Limb (tissue), 2 donors: ENCODE measurements around the gene IL17B.
A peak's percentile ranks its signal among the peaks of the same experiment; 100 is the strongest.

Experiments
- DNase-seq, 2 donors: peaks; one replicate each; pipeline ENCODE4 v3.0.0-alpha.2; 2016; ENCODE audit errors: extremely low spot score in 2 of 2

Gene IL17B

GRCh38 chr5:149360272-149360671, 18.8 kb downstream of the IL17B start:
- DNase-seq = no peak

DNA sequence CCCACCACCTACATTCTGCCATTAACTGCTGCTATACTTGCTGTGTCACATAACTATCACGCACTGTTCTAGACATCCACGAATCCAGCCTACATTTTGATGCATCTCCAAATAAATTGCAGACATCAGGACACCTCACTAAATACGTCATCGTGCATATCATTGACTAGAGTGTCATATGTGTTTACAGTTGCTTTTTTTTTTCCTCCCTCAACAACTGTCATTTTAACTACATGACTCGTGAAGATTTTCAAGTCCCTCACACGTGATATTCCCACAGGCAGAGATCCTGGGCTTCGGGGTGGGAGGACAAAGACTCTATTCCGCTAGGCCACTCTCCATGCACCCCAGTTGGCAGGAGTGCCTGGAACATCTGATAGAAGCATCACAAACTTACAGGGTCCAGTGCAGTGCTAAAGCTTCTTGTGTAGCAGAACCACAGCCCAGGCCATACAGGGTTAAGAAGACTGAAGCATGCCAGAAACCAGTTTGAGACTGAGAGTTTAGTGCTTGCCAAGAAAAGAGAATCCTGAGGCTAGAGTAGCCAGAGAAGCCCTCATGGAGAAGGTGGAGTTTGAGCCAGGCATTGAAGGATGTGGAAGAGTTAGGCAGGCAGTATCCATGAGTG, 20.1 kb downstream of the IL17B start:
- DNase-seq = no peak

- no peak for DNase-seq
Observed at GRCh38 chr5:149358294-149358651, 20.8 kb downstream of the IL17B start.

DNA sequence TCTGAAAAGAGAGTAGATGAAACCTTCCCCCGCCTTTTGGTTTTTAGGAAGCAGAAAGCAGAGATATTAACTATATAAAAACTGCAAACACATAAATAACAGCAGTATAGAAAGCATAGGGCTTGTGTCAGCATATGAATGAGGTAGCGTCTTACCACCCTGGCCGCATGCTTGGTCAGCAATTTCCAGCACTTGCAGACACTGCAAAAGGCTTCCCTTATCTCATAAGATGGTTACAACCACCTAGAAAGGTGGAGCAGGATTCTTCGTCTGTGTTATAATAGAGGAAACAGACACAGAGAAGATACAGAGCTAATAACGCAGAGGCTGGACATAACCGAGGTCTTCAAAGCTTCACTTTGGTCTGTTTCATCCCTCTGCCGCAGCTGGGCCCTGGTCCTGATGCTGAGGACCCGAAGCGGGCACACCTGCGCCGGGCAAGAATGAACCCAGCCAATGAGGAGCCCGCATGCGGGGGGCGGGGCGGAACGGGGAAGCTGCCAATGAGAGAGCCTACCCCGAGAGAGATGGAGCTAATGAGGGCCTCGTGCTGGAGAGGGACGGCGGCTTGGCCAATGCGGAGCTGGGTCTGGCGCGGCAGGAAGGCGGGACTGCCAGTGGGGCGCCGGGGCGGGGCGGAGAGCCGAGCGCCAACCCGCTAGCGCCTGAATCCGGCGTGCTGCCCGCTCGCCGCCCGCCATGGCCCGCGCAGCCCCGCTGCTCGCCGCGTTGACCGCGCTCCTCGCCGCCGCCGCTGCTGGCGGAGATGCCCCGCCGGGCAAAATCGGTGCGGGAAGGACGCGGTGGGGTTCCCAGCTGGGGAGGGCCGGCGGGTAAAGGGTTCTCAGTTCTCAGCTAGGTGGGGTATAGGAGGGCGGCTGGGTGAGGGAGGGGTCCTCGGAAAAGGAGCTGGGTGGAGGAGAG, 21.5 kb downstream of the IL17B start, which contains the start of gene PCYOX1L:
PCYOX1L (plus strand) TSS at position 677 of the 924 bp plus-strand sequence; CDS start at position 700, 23 bp downstream.
- peak; percentile 96 to 98 for DNase-seq

DNA sequence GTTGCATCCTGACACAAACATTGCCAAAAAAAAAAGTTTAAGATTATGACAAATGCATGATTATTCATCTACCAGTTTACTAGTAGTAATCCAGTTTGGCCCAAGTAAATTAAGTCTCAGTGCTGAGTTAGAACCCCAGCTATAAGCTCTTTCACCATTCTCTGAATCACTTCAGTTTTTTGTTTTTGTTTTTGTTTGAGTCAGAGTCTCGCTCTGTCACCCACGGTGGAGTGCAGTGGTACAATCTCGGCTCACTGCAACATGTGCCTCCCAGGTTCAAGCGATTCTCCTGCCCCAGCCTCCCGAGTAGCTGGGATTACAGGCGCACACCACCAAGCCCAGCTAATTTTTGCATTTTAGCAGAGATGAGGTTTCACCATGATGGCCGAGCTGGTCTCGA, 22.7 kb downstream of the IL17B start:
- DNase-seq = no peak

DNA sequence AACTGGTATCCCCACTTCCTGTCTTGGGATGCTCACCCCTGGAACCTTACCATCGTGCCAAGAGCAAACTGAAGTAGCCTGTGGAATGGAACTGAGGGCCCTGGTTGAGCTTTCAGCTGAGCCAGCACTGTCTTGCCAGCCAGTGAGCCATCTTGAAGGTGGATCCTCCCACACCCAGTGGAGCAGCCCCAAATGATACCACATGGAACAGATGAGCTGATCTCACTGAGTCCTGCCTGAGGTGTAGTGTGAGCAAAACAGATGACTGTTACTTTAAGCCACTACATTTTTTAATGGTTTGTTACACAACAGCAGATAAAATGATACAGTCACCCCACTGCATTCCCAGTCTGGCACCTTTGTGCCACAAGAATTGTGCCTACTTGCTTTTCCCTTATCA, 23.4 kb downstream of the IL17B start:
- DNase-seq = no peak

DNA sequence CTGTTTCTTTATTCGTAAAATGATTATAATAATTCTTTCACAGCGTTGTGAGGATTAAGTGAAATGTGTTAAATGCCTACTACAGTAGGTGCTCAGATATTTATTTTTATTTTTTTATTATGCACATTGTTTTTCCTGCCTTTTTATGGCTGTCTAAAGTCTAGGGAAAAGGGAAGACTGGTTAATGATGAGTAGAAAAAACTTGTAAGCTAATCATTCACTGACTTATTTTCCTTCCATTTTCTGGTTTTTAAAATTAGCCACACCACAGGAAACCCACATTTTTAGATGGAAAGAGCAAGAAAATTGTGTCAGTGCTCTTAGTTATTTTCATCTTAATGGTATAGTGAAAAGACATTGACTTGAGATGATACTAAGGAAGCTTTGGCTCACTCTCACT, 25.2 kb downstream of the IL17B start:
- DNase-seq = no peak

GRCh38 chr5:149352169-149352568, 26.9 kb downstream of the IL17B start:
- DNase-seq = no peak

DNA sequence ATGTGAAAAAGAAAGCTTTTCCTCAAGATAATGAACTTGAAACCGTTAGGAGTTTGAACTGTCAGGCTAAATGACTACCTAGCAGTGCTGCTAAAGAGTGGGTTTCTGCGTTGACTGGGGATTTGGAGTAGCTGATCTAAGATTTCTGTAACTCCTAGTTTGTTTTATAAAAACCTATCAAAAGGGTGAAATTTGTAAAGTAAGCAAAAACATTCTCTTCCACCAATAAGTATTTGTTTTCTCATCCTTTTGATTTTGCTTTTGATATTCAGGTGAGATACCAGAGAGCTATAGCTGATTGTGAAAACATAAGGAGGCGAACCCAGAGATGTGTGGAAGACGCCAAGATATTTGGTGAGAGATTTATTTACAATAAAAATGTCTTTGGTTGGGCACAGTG, 29.7 kb downstream of the IL17B start:
- no peak for DNase-seq

DNA sequence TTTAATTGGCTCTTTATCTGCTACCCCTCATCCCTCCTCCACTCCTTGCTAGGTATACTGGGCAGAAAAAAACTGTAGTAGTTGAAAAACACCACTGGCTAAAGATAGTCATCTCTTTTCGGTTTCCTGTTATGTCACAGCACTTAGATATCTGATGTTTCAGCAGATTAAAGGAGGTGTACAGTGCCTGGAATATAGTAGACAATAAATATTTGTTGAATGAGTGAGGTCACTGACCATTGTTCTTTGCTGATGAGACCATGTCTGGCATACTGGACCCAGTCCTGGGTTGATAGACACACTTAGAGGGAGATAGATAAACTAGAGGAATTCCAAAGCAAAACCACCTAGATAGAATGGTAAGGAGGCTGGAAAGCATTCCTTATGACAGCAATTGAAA, 30.6 kb downstream of the IL17B start:
- no peak for DNase-seq

- DNase-seq = no peak
Observed at GRCh38 chr5:149345892-149346222, 33.2 kb downstream of the IL17B start.

- peak; percentile 94 to 97 for DNase-seq
Observed at GRCh38 chr5:149345147-149345891, 33.8 kb downstream of the IL17B start, which contains the start of gene GRPEL2. GRPEL2 (plus strand) TSS chr5:149345499; CDS start chr5:149345540, 41 bp downstream.

GRCh38 chr5:149344151-149344550, 34.9 kb downstream of the IL17B start:
- no peak for DNase-seq

GRCh38 chr5:149341876-149342275, 37.2 kb downstream of the IL17B start:
- no peak for DNase-seq

DNA sequence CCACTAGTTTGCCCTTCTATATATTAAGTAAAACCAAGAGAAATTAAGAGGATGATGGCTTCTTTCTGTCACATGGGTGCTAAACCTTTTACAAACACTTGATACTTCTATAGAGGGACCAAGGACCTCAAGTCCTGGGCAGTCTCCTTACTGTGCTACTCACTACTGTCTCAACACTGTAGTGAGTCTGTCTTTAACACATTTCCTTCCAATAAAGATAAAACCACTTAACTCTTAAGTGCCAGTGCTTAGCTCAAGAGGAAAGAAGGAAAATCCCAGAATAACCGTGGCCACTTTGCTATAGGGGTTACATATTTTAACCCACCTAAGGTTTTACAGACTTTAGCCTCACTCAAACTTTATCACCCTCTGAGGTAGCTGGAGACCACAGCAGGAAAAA, 38.2 kb downstream of the IL17B start:
- DNase-seq = no peak

DNA sequence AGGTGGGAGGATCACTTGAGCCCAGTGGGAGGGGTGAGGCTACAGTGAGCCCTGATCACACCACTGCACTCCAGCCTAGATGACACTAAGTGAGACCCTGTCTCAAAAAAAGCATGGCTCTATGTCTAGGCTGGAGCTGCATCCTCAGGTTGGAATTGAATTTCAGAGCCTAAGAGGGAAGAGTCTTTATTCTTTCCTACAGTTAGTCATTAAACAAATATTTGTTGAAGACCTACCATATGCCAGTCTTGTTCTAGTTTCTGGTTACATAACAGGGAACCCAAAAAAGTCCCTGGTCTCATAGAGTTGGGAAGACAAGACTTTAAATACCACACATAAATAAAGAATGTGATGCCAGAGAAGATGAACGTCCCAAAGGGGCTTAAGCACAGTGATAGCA, 40.7 kb downstream of the IL17B start:
- no peak for DNase-seq

DNA sequence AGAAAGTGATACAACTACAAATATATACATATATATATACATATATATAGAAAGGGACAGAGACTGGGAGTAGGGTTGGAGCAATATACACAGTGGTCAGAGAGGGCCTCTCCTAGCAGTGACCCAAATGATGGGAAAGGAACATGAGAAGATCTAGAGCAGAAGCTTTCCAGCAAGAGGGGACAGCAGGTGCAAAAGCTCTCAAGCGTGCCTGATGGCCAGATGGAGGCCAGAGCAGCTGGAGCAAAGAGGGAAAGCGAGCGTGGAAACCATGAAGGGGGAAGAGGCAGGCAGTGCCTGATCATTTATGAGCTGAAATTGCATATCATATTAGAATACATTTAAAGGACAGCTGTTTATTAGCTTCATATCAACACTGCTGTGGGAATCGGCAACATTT, 41.4 kb downstream of the IL17B start:
- peak; percentile 46 to 71 for DNase-seq

DNA sequence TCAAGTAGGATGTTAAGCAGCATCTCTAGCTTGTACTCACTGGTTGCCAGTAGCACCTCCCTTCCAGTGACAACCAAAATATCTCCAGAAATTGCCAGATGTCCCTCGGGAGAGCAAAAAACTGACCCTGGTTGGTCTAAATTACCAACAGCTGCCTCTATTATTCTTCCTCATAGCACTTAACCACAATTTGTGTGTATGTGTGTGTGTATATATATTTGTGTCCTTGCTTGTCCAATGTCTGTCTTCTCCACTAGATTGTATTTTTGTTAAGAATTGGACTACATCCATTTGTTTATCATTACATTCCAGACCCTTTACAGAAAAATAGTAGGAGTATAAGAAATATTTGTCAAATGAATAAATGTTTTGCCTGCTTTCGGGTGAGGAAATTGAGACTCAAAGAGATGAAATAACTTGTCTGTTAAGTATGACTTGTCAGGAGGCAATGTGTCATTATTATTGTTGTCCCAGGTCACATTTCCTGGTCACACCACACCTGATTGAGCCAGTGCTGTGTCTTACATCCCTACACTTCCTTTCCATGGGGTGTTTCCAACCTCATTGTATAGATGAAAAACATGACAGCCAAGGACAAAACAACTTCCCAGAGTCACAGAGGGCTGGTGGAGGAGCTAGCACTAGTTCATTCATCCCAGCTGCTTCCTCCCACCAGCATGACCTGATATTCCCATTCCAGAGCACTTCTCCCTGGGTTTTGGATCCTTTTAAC, 45.2 kb downstream of the IL17B start:
- no peak for DNase-seq

DNA sequence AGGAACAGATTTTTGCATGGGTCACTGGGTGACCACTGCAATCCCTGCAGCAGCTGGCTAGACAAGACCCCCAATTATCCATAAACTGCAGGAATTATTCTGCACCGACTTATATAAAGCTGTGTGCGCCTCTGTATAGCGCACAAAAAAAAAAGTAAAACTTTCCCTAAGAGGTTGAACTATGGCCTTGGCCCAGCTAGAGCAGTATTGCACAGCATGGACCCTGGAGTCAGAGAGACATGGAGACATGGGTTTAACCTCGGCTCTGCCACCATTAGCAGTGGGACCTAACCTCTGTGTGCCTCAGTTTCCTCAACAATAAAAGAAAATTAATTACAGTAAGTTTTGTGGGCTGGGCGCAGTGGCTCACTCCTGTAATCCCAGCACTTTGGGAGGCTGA, 50.9 kb downstream of the IL17B start:
- no peak for DNase-seq

- DNase-seq = no peak
Observed at GRCh38 chr5:149326611-149327010, 52.5 kb downstream of the IL17B start.

DNA sequence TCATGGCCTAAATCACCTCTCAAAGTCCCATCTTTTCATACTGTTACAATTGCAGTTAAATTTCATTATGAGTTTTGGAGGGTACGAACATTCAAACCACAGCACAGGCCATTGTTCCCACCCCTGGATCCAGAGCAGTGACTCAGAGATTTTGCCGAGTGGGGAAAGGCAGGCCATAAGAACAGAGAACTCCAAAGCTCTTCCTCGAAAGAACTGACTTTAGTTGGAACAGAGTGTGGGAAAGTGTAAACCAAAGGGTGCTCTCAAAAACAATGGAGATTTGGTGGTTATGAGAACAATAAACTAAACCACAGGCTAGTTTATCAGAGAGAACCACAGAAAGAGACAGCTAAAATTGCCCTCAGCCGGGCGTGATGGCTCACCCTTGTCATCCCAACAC, 53.2 kb downstream of the IL17B start:
- no peak for DNase-seq
